Mammary epithelial cell (primary cell): Measurements from ENCODE around the gene TENM3.

Experiments
- CTCF ChIP-seq, 2 donors: IDR thresholded peaks in 1 of 2; conservative IDR thresholded peaks in 1 of 2; 2 replicates each; pipeline ENCODE4 v1.5.1; 2011 to 2012; ENCODE audit warnings: inconsistent platforms in 2 of 2, low read length in 2 of 2, mild to moderate bottlenecking in 2 of 2, control low read depth in 1 of 2, low read depth in 1 of 2; ENCODE audit not compliant: insufficient read depth in 1 of 2; ENCODE audit errors: extremely low read depth in 1 of 2
- EZH2 ChIP-seq: IDR thresholded peaks from 2 replicates; pipeline ENCODE4 v1.6.1; 2012; ENCODE audit warnings: low read length, inconsistent platforms, borderline replicate concordance

GRCh38 chr4:182801636-182802035, 558.4 kb downstream of the TENM3 start:
- no peak for TF ChIP-seq CTCF (conservative IDR thresholded peaks at IDR 0.05 in 1 of 2, IDR thresholded peaks at IDR 0.05 in 1 of 2; ENCODE audit: extremely low read depth in 1 of 2, insufficient read depth in 1 of 2, low read depth in 1 of 2, low read length in 2 of 2)
- no peak for TF ChIP-seq EZH2
